ENCODE results near the gene MYLIP.
"Not testable (repeated sequence)": the region's sequence is repeated elsewhere in the genome, so short reads cannot be mapped to it uniquely, and the experiment has no call there.

Gene MYLIP

DNA sequence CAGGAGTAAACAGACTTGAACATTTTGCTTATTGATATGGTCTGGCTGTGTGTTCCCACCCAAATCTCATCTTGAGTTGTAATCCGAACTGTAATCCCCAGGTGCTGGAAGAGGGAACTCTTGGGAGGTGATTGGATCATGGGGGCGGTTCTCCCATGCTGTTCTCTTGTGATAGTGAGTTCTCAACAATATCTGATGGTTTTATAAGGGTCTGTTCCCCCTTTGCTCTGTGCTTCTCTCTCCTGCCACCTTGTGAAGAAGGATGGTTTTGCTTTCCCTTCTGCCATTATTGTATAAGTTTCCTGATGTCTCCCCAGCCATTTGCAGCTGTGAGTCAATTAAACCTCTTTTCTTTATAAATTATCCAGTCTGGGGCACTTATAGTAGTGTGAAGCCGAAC lies 40.0 kb downstream of the MYLIP start:
- in situ Hi-C loops (cut with MboI; ENCODE audit: low sequenced_read_pairs) = no loop called here

DNA sequence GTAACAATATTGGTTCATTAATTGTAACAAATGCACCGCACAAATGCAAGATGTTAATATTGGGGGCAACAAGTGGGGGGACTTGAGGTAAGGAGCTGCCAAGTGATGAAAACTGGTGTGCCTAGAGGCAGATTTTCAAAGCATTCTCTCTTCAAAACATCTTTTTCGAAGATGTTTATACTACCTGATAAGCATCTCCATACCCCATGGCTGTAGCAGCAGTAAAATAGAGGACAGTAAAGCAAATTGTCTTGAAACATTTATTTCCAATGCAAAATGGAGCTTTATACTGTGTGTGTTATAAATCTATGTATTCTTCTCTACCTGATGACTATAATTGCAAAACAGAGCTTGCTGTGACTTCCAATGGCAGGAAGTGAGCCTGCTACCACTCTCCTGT lies 42.5 kb downstream of the MYLIP start:
- in situ Hi-C loops (cut with MboI; ENCODE audit: low sequenced_read_pairs) = no loop called here

- in situ Hi-C loops (cut with MboI; ENCODE audit: low sequenced_read_pairs) = no loop called here
These were observed 44.5 kb downstream of the MYLIP start for GRCh38 chr6:16173167-16173940.

DNA sequence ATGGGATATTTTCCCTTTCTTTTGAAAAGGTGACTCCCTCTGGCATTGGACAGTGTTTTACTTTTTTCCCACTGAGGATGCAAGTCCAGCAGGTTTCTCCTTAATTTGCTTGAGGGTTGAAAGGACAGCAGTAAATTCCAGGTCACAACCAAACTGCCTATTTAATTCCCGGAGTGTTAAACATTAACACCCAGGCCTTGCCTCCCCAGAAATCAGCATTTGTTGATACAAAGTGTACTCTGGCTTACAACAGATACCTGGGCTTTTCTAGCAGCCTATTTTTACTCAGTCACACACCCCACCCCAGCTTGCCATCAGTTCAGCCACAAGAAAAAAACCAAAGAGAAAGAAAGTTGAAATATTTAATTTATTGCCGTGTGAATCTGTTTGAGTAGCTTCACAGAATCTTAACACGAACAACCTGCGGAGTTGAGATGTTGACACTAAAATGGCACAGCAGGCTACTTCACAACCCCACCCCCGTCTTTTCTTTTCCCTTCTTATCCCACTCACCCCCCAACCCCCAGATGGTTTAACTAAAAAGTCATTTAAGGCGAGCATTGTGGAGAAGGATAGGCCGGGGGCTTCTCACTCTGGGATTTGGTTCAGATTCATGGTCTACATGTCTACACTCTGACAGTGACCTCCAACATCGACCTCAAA lies 45.7 kb downstream of the MYLIP start:
- in situ Hi-C loops (cut with MboI; ENCODE audit: low sequenced_read_pairs) = no loop called here

- in situ Hi-C loops (cut with MboI; ENCODE audit: low sequenced_read_pairs) = not testable (repeated sequence)
These were observed 47.7 kb downstream of the MYLIP start for GRCh38 chr6:16176600-16176999.

DNA sequence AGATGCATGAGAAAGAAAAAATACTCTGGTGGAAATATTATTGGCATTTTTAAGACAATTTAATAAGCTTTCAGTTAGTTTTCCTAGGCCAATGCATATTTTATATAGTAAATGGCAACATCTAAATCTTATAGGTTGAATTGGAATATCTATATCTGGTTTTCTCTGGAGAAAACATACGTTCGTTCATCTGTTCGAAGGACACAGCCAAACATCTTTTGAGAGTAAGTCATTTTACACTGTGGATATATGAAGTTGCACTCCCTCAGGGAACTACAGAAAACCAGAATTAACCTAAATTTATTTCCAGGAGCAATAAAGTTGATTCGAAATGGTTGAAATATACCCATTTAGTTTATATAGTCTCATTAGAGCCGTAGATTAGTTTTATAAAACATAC lies 49.0 kb downstream of the MYLIP start:
- in situ Hi-C loops (cut with MboI; ENCODE audit: low sequenced_read_pairs) = no loop called here

GRCh38 chr6:16178351-16178750 lies 49.5 kb downstream of the MYLIP start:
- in situ Hi-C loops (cut with MboI; ENCODE audit: low sequenced_read_pairs) = no loop called here

GRCh38 chr6:16179063-16179462 lies 50.2 kb downstream of the MYLIP start:
- in situ Hi-C loops (cut with MboI; ENCODE audit: low sequenced_read_pairs) = no loop called here

DNA sequence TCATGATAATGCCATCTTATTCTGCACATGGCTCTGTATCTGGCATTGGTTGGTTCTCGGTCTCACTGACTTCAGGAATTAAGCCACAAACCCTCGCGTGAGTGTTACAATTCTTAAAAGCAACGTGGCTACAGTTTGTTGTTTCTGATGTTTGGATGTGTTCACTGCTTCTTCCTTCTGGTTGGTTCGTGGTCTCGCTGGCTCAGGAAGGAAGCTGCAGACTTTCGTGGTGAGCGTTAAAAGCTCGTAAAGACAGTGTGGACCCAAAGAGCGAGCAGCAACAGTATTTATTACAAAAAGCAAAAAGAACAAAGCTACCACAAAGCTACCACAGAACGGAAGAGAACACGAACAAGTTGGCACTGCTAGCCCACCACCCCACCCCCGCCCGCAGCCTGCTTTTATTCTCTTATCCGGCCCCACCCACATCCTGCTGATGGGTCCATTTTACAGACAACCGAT lies 51.1 kb downstream of the MYLIP start:
- in situ Hi-C loops (cut with MboI; ENCODE audit: low sequenced_read_pairs) = no loop called here

DNA sequence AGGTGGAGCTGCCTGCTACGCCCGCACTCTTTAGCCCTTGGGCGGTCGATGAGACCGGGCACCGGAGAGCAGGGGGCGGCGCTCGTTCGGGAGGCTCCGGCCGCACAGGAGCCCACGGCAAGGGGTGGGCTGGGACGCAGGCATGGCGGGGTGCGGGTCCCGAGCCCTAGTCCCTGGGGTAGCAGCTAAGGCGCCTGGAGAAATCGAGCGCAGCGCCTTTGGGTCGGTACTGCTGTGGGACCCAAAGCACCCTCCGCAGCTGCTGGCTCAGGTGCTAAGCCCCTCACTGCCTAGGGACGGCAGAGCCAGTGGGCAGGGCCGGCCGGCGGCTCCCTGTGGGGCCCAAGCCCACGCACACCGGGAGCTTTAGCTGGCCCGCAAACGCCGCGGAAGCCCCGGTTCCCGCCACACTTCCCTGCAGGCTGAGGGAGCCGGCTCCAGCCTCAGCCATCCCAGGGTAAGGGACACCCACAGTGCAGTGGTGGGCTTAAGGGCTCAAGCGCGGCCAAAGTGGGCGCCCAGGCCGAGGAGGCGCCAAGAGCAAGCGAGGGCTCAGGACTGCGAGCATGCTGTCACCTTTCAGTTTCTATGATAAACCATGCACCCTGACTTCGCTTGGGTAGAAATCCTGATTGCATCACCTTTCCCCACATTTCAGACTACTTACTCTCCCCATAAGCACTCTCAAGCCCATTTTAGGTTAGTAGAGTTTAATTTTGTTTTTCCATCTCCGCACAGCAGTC lies 52.0 kb downstream of the MYLIP start:
- in situ Hi-C loops (cut with MboI; ENCODE audit: low sequenced_read_pairs) = no loop called here

DNA sequence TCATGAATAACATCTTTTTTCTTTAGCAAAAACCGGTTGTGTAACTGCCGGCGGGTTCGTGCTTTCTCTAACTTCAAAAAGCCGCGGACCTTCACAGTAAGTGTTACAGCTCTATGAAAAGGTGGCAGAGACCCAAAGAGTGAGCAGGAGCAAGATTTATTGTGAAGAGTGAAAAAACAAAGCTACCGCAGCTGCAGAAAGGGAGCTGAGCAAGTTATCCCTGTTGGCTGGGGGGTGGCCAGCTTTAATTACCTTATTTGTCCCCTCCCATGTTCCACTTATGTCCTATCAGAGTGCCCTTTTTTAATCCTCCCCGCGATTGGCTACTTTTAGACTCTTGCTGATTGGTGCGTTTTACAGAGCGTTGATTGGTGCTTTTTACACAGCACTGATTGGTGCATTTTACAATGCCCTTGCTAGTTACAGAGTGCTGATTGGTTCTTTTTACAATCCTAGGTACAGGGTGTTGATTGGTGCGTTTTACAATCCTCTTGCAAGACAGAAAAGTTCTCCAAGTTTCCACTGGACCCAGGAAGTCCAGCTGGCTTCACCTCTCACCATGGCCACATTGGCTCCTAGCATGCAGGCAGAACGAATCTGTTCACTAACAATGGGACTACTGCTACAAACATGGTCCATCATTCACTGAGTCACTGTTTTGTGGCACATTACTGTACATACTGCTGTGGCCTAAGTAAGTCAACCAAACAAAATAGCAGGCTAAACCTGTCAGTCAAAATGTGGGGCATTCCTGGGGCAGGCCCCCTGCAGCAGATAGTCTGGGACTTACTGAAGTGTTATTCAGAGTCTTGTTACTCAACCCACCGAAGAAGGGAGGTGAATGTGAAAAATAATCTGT lies 52.8 kb downstream of the MYLIP start:
- in situ Hi-C loops (cut with MboI; ENCODE audit: low sequenced_read_pairs) = no loop called here

- in situ Hi-C loops (cut with MboI; ENCODE audit: low sequenced_read_pairs) = no loop called here
These were observed 54.3 kb downstream of the MYLIP start for GRCh38 chr6:16183187-16183664.

GRCh38 chr6:16184129-16184528 lies 55.2 kb downstream of the MYLIP start:
- in situ Hi-C loops (cut with MboI; ENCODE audit: low sequenced_read_pairs) = no loop called here

DNA sequence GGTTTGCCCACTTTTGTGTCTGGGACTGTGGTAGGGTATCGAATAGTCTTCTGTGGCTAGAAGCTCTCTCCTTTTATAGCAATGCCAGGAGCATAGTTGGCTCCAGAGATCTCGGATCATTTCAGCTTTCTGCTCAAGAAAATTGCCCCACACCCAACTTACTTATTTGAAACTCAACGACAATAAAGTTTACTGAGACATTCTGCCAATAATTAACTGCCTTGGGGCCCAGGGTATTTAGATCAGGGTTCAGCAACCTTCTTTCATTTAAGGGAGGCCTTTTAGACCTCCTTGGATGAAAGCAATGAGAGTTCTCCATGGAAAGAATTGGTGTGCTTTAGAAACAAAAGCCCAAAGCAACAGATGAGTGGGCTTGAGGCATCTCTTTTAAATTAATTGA lies 55.7 kb downstream of the MYLIP start:
- in situ Hi-C loops (cut with MboI; ENCODE audit: low sequenced_read_pairs) = no loop called here

GRCh38 chr6:16187176-16187575 lies 58.3 kb downstream of the MYLIP start:
- in situ Hi-C loops (cut with MboI; ENCODE audit: low sequenced_read_pairs) = no loop called here

DNA sequence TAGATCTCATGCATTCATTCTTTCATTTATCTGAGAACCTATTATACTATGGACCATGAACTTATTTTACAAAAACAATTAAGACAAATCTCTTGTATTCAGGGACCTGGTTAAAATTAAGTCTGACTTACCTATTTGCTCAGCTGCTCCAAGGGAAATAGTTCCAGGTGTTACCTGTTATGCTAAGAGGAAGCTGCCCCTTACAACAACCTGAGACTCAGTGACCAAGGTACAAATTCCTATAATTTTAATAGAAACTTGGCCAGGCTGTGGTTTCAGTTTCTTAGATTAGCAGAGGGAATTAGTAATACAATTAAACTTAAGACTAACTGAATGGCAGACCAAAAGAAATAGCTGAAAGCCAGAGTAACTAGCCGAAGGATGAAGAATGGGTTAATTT lies 61.3 kb downstream of the MYLIP start:
- in situ Hi-C loops (cut with MboI; ENCODE audit: low sequenced_read_pairs) = no loop called here

DNA sequence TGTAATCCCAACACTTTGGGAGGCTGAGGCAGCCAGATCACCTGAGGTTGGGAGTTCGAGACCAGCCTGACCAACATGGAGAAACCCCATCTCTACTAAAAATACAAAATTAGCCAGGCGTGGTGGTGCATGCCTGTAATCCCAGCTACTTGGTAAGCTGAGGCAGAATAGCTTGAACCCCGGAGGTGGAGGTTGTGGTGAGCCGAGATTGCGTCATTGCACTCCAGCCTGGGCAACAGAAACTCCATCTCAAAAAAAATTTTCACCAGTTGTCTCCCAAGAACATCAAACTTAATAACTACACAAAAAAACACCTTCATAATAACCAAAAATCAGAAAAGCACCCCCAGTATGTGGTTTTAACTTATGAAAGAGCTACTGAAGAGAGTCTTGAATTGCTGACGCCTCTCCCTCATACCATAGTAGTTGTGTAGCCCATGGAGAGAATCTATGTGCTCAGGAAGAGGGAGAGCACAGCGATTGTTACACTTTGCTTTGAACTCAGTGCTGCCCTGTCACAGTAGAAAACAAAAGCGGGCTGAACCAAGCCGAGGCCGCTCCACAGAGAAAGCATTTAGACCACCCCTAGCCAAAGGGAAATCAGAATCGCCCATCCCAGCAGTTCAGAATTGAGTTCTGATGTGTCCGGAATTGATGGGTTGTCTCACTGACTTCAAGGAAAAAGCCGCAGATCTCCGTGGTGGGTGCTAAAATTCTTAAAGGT lies 67.5 kb downstream of the MYLIP start:
- in situ Hi-C loops (cut with MboI; ENCODE audit: low sequenced_read_pairs) = no loop called here

DNA sequence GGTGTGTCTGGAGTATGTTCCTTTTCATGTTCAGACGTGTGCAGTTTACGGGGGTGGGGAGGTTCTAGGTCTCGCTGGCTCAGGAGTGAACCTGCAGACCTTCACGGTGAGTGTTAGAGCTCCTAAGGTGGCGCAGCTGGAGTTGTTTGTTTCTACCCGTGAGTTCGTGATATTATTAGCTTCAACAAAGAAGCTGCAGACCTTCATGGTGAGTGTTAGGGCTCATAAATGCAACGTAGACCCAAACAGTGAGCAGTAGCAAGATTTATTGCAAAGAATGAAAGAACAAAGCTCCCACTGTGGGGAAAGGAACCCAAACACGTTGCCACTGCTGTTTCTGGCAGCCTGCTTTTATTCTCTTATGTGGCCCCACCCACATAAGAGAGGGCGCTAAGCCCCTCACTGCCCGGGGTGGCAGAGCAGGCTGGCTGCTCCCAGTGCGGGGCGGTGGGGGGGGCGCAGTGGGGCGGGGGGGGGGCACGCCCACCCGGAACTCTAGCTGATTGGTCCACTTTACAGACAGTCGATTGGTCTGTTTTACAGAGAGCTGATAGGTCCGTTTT lies 68.2 kb downstream of the MYLIP start:
- in situ Hi-C loops (cut with MboI; ENCODE audit: low sequenced_read_pairs) = no loop called here
